Stimulated activated CD4-positive, alpha-beta T cell treated with anti-CD3 and anti-CD28 coated beads, Interleukin-15, amount 100 ng/mL, for 1 hour (primary cell): Measurements from ENCODE around the gene PDK1.

Experiments
- DNase-seq, 2 donors: peaks; one replicate each; pipeline ENCODE4 v3.0.0-alpha.2; 2020; ENCODE audit warnings: low read depth in 1 of 2, low spot score in 1 of 2

The PDK1 gene

DNA sequence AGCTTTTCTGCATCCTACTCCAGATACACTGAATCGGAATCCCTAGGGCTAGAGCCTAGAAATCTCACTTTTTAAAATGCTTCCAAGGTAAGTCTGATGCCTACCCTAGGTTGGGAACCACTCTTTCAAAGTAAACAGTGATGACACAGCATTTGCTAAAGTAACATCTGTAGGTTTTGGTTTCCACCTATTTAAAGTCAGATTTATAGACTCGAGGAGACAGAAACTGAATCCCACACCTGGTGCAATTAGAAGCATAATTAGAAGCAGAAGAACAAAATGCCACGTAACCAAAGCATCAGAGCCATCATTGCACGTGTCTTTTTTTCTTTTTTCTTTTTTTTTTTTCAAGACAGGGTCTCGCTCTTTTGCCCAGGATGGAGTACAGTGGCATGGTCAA is 40.9 kb downstream of the PDK1 start:
- no peak for DNase-seq

GRCh38 chr2:172597176-172597842 is 41.4 kb downstream of the PDK1 start:
- DNase-seq: no peak

GRCh38 chr2:172599947-172600346 is 44.1 kb downstream of the PDK1 start:
- no peak for DNase-seq

DNA sequence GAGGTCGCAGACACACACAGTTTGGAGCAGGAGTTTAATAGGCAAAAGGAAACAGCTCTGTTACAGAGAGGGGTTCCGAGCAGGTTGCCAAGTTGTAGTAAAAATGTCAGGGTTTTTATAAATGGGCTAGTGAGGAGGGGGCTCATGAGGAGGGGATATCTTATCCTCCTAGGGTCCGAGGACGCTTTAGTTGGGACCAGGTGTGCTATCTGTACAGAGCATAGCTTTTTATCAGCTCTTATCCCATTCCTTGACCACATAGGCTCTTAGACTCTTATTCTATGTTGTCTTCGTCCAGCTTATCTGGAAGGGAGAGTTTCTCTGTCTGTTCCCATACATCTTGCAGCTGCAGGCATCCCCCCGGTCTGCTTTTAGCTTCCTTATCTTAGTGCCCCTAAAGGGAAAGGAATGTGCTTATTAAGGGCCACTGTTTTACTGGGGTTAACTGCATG is 44.7 kb downstream of the PDK1 start:
- DNase-seq: no peak

DNA sequence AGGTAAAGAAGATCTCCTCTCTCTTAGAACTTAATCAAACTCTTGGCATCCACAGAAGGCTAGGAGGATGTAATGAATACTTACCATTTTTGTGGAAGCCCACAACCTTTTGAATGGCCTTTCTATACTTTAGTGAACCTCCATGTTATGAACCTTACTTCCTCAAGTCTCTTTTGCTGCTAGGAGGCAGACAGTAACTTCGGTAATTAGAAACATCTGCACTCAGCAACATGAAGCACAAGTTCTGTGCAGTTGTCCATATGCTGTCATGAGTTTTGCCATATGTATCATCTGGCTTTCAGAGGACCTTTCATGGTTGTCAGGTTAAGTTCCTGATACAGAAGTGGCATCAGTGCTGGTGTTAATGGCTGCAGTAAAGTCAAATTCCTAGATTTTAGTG is 50.4 kb downstream of the PDK1 start:
- no peak for DNase-seq

DNA sequence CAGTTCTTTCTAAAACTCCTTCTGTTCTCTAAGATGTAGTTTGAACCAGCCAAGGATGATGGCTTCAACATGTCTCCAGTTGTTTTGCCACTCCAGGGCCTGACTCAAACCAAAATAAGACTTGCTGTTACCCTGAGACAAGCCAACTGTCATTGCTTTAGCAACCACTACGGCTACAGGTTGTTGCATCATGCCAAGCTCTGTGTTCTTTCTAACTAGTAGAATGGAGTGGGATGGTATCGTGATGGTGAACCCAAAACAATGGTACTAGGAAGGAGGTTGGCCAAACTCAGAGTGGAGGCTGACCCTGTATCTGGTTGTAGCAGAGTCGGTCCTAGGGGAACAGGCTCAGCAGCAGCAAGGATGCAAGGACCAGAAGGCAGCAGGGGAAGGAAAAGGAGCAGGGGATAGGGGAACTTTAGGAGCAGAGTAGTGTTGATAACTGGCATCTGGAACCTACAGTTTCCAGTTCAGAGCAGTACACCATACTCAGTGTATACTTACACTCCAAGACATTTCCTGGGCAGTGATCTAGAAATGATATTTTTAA is 51.6 kb downstream of the PDK1 start:
- DNase-seq: no peak

GRCh38 chr2:172609488-172609887 is 53.6 kb downstream of the PDK1 start:
- no peak for DNase-seq

DNA sequence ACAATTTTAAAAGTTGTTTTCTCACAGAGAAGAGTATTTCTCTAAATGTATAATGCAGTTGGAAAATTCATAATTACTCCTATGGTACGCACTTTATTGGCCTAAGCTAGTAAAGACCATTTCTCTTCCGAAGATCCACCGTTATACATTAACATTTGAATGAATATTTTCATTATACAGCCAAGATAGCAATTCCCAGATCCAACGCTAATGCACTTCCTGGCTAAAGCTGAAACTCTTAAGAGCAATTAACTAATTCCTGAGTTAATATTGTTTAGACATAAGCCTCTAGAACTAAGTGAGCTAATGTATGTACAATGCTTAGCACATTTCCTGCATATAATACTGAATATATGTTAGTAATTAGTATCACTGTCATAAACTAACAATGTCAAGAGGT is 56.2 kb downstream of the PDK1 start:
- no peak for DNase-seq

- no peak for DNase-seq
These were observed 57.1 kb downstream of the PDK1 start for GRCh38 chr2:172613040-172613439.

GRCh38 chr2:172613615-172614231 is 57.8 kb downstream of the PDK1 start:
- no peak for DNase-seq

DNA sequence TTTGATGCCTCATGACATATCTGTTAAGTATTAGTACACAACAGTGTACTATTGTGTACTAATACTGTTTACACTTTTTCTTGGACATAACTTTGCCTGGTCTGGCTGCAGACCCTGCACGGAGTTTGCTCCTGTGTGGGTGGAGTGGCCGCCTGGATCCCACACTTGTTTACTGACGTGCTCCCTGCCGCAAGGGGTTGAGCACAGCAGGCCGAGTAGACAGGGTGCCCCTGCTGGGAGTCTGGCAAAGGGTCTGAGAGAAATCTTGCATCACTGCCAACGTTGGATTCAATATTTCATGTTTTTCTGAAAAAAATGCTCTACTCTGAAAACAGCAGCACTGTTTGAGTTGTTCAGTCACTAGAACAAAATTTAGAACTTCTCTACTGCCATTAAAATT is 59.0 kb downstream of the PDK1 start:
- DNase-seq: no peak

DNA sequence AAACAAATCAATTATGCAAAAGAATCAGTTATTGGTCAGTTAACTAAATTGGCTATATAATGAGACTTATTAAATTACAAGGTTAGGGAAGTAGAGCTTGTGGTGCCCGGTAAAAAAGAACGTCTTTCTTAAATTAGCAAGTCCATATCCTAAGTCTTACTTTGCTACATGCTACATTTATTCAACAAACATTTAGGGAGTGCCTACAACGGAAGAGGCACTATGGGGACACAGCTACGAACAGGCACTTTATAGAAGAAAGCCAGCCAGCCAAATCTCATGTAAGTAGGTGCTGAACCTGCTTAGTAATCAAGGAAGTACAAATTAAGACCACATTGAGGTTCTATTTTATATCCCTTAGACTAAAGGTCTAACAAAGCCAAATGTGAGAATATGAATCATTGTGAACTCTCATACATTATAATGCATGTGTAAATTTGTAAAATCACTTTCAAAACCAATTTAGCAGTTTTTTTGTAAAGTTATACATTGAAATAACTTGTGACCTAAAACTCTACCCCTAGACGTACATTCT is 59.9 kb downstream of the PDK1 start:
- no peak for DNase-seq

- no peak for DNase-seq
These were observed 61.2 kb downstream of the PDK1 start for GRCh38 chr2:172617115-172617514.

GRCh38 chr2:172623249-172623965 is 67.5 kb downstream of the PDK1 start:
- DNase-seq: no peak

DNA sequence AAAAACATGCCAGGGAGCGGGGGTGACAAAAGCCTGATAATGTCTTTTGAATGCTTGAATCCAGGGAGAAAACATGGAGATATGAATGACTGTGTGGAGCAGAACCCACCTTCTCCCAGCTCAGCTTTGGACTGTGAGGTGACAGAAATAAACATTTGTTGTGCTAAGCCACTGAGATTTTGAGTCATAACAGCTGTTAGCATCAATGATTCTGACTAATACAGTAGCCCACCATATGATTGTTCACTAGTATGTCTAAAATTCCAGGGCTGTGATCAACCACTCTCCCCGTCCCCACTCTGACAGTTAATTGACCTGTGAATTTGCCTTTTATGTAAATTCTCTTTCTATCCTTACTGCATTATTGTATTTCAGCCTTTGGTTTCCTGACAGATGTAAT is 69.1 kb downstream of the PDK1 start:
- no peak for DNase-seq

DNA sequence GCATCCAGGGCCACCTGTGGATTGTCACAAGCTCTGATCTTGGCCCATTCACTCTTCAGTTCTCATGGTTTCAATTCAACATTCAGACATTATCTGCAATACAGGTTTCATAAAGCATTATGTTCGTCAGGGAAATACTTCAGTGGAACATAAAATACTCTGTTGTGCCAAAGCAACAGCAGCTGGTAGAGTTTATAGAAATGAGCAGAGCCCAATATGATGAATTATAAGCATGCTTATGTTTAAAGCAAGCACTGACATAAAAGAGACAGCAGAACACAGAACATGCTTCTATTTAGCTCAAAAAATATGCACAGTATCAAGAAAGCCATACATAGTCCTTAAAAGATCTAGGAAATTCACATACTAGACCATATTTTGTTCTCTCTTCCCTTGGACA is 71.3 kb downstream of the PDK1 start:
- DNase-seq: no peak

- no peak for DNase-seq
These were observed 72.2 kb downstream of the PDK1 start for GRCh38 chr2:172628085-172628484.

DNA sequence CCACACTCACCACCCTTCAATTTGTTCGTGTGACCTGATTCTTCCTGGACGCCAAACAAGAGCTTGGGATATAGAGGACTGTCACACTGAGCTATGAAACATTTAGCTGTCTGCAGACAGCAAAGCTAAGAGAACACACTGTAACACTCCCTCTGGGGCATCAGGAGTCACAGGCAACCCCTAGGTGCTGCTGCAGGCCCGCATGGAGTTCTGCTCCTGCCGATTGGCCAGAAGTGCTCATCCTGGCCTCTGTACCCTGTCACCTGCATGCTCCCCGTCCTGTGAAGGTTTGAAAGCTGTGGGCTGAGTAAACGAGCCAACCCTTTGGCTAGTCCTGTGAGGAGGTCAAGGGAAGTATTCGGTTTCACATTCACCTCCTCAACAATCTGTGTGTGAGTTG is 73.7 kb downstream of the PDK1 start:
- DNase-seq: no peak

GRCh38 chr2:172630181-172630580 is 74.3 kb downstream of the PDK1 start:
- DNase-seq: no peak

DNA sequence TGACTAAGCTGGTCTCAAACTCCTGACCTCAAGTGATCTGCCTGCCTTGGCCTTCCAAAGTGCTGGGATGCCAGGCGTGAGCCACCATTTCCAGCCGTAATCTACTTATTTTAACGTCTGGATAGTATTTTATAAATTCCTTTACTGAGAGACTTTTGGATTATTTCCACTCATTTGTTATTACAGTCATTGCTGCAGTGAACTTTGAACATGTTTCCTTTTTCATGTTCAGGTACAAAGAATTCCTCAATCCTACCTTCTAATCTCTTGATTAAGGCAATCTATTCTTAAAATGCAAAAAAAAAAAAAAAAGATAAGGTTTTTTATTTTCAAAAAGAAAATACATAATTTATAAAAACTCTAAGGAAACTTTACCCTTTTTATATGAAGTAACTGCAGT is 78.6 kb downstream of the PDK1 start:
- DNase-seq: no peak

GRCh38 chr2:172635548-172635947 is 79.7 kb downstream of the PDK1 start:
- no peak for DNase-seq

- DNase-seq: no peak
These were observed 83.4 kb downstream of the PDK1 start for GRCh38 chr2:172639256-172639655.
